GM12801 (cell line): ENCODE measurements around the gene COL6A2.

Experiments used
- CTCF ChIP-seq: IDR thresholded peaks from one replicate; pipeline ENCODE4 v1.5.1; 2011; ENCODE audit warnings: control low read depth; ENCODE audit not compliant: insufficient read length; ENCODE audit errors: extremely low read depth

COL6A2 gene

GRCh38 chr21:46112725-46113215, 14.9 kb downstream of the COL6A2 start:
- no peak for TF ChIP-seq CTCF

- no peak for TF ChIP-seq CTCF
Observed at GRCh38 chr21:46113497-46114176, 15.7 kb downstream of the COL6A2 start.

- no peak for TF ChIP-seq CTCF
Observed at GRCh38 chr21:46114963-46115362, 17.1 kb downstream of the COL6A2 start.

GRCh38 chr21:46115441-46116188, 17.7 kb downstream of the COL6A2 start:
- TF ChIP-seq CTCF: no peak

GRCh38 chr21:46116189-46116775, 18.4 kb downstream of the COL6A2 start:
- no peak for TF ChIP-seq CTCF

- no peak for TF ChIP-seq CTCF
Observed at GRCh38 chr21:46116776-46117585, 19.1 kb downstream of the COL6A2 start.

GRCh38 chr21:46117586-46118315, 19.8 kb downstream of the COL6A2 start:
- no peak for TF ChIP-seq CTCF
